ENCODE data around the gene MRPS27.

Gene MRPS27

DNA sequence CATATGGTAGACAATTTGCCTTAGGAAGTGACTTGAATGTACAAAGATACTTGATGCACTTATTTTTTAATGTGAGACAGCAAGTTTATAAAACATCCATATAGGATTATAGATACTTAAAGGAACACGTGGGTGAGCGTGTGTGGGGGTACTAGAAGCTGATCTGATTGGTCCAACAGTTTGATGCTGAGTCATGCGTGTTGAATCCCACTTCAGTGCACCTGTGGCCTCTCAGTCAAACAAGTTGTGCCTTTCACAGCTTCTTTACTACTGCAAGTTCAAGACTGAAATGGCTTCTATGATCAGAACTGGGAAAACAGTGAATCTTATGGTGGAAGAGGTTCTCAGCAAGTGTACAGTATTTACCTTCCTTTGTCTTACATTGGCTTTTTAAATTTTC is 113.9 kb downstream of the MRPS27 start:
- H3K27ac ChIP-seq (replicated peaks), result no peak overlapping the region
- DNase-seq (ENCODE audit: low read depth in 1 of 2, low spot score in 1 of 2), result no peak

GRCh38 chr5:72205431-72206009 is 114.5 kb downstream of the MRPS27 start:
- no peak for DNase-seq (ENCODE audit: low read depth in 1 of 2, low spot score in 1 of 2)
- Histone ChIP-seq H3K4me3 (replicated peaks; ENCODE audit: insufficient read depth, low read length) (no peak overlapping the region), H3K27me3 (ENCODE audit: insufficient read depth, poor library complexity, severe bottlenecking) (no peaks in the 10 kb centered on the region), H3K27ac (replicated peaks) (no peak overlapping the region)
- TF ChIP-seq, protein P1, sequence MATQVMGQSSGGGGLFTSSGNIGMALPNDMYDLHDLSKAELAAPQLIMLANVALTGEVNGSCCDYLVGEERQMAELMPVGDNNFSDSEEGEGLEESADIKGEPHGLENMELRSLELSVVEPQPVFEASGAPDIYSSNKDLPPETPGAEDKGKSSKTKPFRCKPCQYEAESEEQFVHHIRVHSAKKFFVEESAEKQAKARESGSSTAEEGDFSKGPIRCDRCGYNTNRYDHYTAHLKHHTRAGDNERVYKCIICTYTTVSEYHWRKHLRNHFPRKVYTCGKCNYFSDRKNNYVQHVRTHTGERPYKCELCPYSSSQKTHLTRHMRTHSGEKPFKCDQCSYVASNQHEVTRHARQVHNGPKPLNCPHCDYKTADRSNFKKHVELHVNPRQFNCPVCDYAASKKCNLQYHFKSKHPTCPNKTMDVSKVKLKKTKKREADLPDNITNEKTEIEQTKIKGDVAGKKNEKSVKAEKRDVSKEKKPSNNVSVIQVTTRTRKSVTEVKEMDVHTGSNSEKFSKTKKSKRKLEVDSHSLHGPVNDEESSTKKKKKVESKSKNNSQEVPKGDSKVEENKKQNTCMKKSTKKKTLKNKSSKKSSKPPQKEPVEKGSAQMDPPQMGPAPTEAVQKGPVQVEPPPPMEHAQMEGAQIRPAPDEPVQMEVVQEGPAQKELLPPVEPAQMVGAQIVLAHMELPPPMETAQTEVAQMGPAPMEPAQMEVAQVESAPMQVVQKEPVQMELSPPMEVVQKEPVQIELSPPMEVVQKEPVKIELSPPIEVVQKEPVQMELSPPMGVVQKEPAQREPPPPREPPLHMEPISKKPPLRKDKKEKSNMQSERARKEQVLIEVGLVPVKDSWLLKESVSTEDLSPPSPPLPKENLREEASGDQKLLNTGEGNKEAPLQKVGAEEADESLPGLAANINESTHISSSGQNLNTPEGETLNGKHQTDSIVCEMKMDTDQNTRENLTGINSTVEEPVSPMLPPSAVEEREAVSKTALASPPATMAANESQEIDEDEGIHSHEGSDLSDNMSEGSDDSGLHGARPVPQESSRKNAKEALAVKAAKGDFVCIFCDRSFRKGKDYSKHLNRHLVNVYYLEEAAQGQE (IDR thresholded peaks at IDR 0.05; ENCODE audit: insufficient replicate concordance, low read depth), result no peak
- TF ChIP-seq GABPA (IDR thresholded peaks at IDR 0.05; ENCODE audit: low read depth), result no peak

More for the DNA sequence above, 113.9 kb downstream of the MRPS27 start:
- no peak overlapping the region for H3K4me3 ChIP-seq (replicated peaks; ENCODE audit: insufficient read depth, low read length)
- TF ChIP-seq, protein P2, sequence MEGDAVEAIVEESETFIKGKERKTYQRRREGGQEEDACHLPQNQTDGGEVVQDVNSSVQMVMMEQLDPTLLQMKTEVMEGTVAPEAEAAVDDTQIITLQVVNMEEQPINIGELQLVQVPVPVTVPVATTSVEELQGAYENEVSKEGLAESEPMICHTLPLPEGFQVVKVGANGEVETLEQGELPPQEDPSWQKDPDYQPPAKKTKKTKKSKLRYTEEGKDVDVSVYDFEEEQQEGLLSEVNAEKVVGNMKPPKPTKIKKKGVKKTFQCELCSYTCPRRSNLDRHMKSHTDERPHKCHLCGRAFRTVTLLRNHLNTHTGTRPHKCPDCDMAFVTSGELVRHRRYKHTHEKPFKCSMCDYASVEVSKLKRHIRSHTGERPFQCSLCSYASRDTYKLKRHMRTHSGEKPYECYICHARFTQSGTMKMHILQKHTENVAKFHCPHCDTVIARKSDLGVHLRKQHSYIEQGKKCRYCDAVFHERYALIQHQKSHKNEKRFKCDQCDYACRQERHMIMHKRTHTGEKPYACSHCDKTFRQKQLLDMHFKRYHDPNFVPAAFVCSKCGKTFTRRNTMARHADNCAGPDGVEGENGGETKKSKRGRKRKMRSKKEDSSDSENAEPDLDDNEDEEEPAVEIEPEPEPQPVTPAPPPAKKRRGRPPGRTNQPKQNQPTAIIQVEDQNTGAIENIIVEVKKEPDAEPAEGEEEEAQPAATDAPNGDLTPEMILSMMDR (IDR thresholded peaks at IDR 0.05; ENCODE audit: insufficient read depth, low read length), result no peak
- TF ChIP-seq, protein P1 (IDR thresholded peaks at IDR 0.05; ENCODE audit: insufficient replicate concordance, low read depth), result no peak
- no peak for TF ChIP-seq SPI1 (IDR thresholded peaks at IDR 0.05; ENCODE audit: borderline replicate concordance, low read depth)
- no peak for TF ChIP-seq POLR2AphosphoS5 (IDR thresholded peaks at IDR 0.05; ENCODE audit: low read depth)
- TF ChIP-seq GABPA (IDR thresholded peaks at IDR 0.05; ENCODE audit: low read depth), result no peak
- no peaks in the 10 kb centered on the region for H3K27me3 ChIP-seq (ENCODE audit: insufficient read depth, poor library complexity, severe bottlenecking)

DNA sequence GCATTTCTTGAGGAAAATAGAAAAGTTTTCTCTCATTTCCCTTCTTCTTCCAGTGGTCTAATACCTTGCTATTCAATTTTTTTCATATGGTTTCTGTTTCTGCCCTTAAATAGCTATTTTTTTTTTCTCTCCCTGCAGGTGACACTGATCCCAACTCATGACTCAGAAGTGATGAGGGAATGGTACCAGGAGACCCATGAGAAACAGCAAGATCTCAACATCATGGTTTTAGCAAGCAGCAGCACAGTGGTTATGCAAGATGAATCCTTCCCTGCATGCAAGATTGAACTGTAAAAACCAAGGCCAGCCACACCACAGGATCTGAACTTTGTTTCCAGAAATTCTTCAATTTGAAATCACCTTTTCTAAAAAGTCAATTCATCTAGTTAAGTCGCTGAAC is 115.1 kb downstream of the MRPS27 start:
- DNase-seq (ENCODE audit: low read depth in 1 of 2, low spot score in 1 of 2), result no peak
- TF ChIP-seq POLR2AphosphoS5 (IDR thresholded peaks at IDR 0.05; ENCODE audit: low read depth) (no peak), SPI1 (IDR thresholded peaks at IDR 0.05; ENCODE audit: borderline replicate concordance, low read depth) (no peak), GABPA (IDR thresholded peaks at IDR 0.05; ENCODE audit: low read depth) (no peak)
- TF ChIP-seq, protein P1 (IDR thresholded peaks at IDR 0.05; ENCODE audit: insufficient replicate concordance, low read depth), result no peak
- TF ChIP-seq, protein P2 (IDR thresholded peaks at IDR 0.05; ENCODE audit: insufficient read depth, low read length), result no peak
- H3K4me3 ChIP-seq (replicated peaks; ENCODE audit: insufficient read depth, low read length), result no peak overlapping the region

More for the DNA sequence above, 115.1 kb downstream of the MRPS27 start:
- Histone ChIP-seq H3K27me3 (ENCODE audit: insufficient read depth, poor library complexity, severe bottlenecking) (no peaks in the 10 kb centered on the region), H3K27ac (replicated peaks) (no peak overlapping the region)
